ENCODE measurements around the gene SCN1A.

SCN1A gene

GRCh38 chr2:165967746-165968145 lies 160.1 kb downstream of the SCN1A start:
- DNase-seq, result no peak

GRCh38 chr2:165961818-165962217 lies 166.0 kb downstream of the SCN1A start:
- no peak for DNase-seq

- no peak for DNase-seq
These were observed 168.4 kb downstream of the SCN1A start for GRCh38 chr2:165959371-165959770.

- DNase-seq, result no peak
These were observed 169.4 kb downstream of the SCN1A start for GRCh38 chr2:165958313-165958960.

GRCh38 chr2:165957030-165957675 lies 170.7 kb downstream of the SCN1A start:
- DNase-seq, result no peak

- DNase-seq, result peak; percentile 87
These were observed 173.9 kb downstream of the SCN1A start, which contains the start of gene TTC21B for GRCh38 chr2:165953655-165954606. Gene TTC21B, minus strand, starts transcription at chr2:165953776. Its CDS starts 71 bp downstream, at chr2:165953705.

GRCh38 chr2:165953306-165953654 lies 174.5 kb downstream of the SCN1A start:
- DNase-seq, result no peak

GRCh38 chr2:165952741-165953211 lies 175.0 kb downstream of the SCN1A start:
- no peak for DNase-seq

- DNase-seq, result no peak
These were observed 175.7 kb downstream of the SCN1A start for GRCh38 chr2:165952085-165952484.

GRCh38 chr2:165950438-165950837 lies 177.4 kb downstream of the SCN1A start:
- no peak for DNase-seq

GRCh38 chr2:165941827-165942226 lies 186.0 kb downstream of the SCN1A start:
- DNase-seq, result no peak

- DNase-seq, result no peak
These were observed 189.6 kb downstream of the SCN1A start for GRCh38 chr2:165938237-165938636.

Data from NK-92 treated with Interleukin-12 subunit alpha and Interleukin-12 subunit beta, amount 100 ng/mL, for 24 hours (cell line).